ENCODE results near the gene ZNHIT6. TPM values are rescaled to one million over a fixed set of nuclear protein-coding genes. Genes with fewer than 3 reads are reported as not detected.

The ZNHIT6 gene
- polyA plus RNA-seq, 1 donor (not counting 4 experiments of a cell fraction or from before 2014, with no cell fraction given) = 20.9 TPM

GRCh38 chr1:85601901-85602300, 106.3 kb downstream of the ZNHIT6 start:
- FAIRE-seq (no peak), DNase-seq (ENCODE audit: low read depth, low spot score) (no peak)
- Histone ChIP-seq H3K9me3 (ENCODE audit: control insufficient read depth, low read depth, low read length) (no peaks in the 10 kb centered on the region), H3K27ac (ENCODE audit: control insufficient read depth, insufficient read depth, low read length) (no peak overlapping the region), H4K20me1 (ENCODE audit: control insufficient read depth, extremely low read depth, insufficient read depth, low read length) (no peaks in the 10 kb centered on the region), H3K4me3 (ENCODE audit: control insufficient read depth in 2 of 3, extremely low read depth in 1 of 3, insufficient read depth in 2 of 3, low read depth in 1 of 3, low read length in 3 of 3) (no peak overlapping the region), H3K36me3 (ENCODE audit: control insufficient read depth in 2 of 2, extremely low read depth in 1 of 2, insufficient read depth in 2 of 2, low read length in 2 of 2) (no peaks in the 10 kb centered on the region), H3K9me1 (ENCODE audit: control insufficient read depth, extremely low read depth, insufficient read depth, low read length) (no peaks in the 10 kb centered on the region), H3K79me2 (ENCODE audit: control insufficient read depth, insufficient read depth, low read length) (no peaks in the 10 kb centered on the region), H3K4me1 (ENCODE audit: control insufficient read depth, extremely low read depth, insufficient read depth, low read length) (peaks cover 8% of the 10 kb centered on the region), H2AFZ (ENCODE audit: control insufficient read depth, low read length) (no peak overlapping the region), H3K27me3 (ENCODE audit: control insufficient read depth, extremely low read depth, insufficient read depth, low read length) (no peaks in the 10 kb centered on the region), H3K9ac (ENCODE audit: control insufficient read depth, extremely low read depth, insufficient read depth, low read length) (no peak overlapping the region), H3K4me2 (ENCODE audit: control insufficient read depth, extremely low read depth, insufficient read depth, low read depth, low read length) (no peak overlapping the region)
- TF ChIP-seq EZH2 (IDR thresholded peaks at IDR 0.05; ENCODE audit: low read length) (no peak), CTCF (optimal IDR thresholded peaks at IDR 0.05 in 1 of 3, IDR thresholded peaks at IDR 0.05 in 1 of 3, conservative IDR thresholded peaks at IDR 0.05 in 1 of 3; ENCODE audit: extremely low read depth in 1 of 3, insufficient read depth in 2 of 3, low read length in 3 of 3) (no peak)
- dilution Hi-C loops (cut with MboI; ENCODE audit: extremely low pct_ligation_motif_present, low sequenced_read_pairs) = no loop called here

- H3K9me3 ChIP-seq (ENCODE audit: control insufficient read depth, low read depth, low read length) = no peaks in the 10 kb centered on the region
- H3K79me2 ChIP-seq (ENCODE audit: control insufficient read depth, insufficient read depth, low read length) = no peaks in the 10 kb centered on the region
- no peaks in the 10 kb centered on the region for H3K9me1 ChIP-seq (ENCODE audit: control insufficient read depth, extremely low read depth, insufficient read depth, low read length)
- no peaks in the 10 kb centered on the region for H4K20me1 ChIP-seq (ENCODE audit: control insufficient read depth, extremely low read depth, insufficient read depth, low read length)
- H3K4me2 ChIP-seq (ENCODE audit: control insufficient read depth, extremely low read depth, insufficient read depth, low read depth, low read length) = no peak overlapping the region
- no peaks in the 10 kb centered on the region for H3K27me3 ChIP-seq (ENCODE audit: control insufficient read depth, extremely low read depth, insufficient read depth, low read length)
- DNase-seq (ENCODE audit: low read depth, low spot score) (no peak), FAIRE-seq (no peak)
- no peak overlapping the region for H3K27ac ChIP-seq (ENCODE audit: control insufficient read depth, insufficient read depth, low read length)
- H2AFZ ChIP-seq (ENCODE audit: control insufficient read depth, low read length) = no peak overlapping the region
- no peak for TF ChIP-seq CTCF (optimal IDR thresholded peaks at IDR 0.05 in 1 of 3, IDR thresholded peaks at IDR 0.05 in 1 of 3, conservative IDR thresholded peaks at IDR 0.05 in 1 of 3; ENCODE audit: extremely low read depth in 1 of 3, insufficient read depth in 2 of 3, low read length in 3 of 3)
- H3K36me3 ChIP-seq (ENCODE audit: control insufficient read depth in 2 of 2, extremely low read depth in 1 of 2, insufficient read depth in 2 of 2, low read length in 2 of 2) = no peaks in the 10 kb centered on the region
- no peaks in the 10 kb centered on the region for H3K4me1 ChIP-seq (ENCODE audit: control insufficient read depth, extremely low read depth, insufficient read depth, low read length)
- no peak overlapping the region for H3K4me3 ChIP-seq (ENCODE audit: control insufficient read depth in 2 of 3, extremely low read depth in 1 of 3, insufficient read depth in 2 of 3, low read depth in 1 of 3, low read length in 3 of 3)
- H3K9ac ChIP-seq (ENCODE audit: control insufficient read depth, extremely low read depth, insufficient read depth, low read length) = no peak overlapping the region
- dilution Hi-C loops (cut with MboI; ENCODE audit: extremely low pct_ligation_motif_present, low sequenced_read_pairs) = no loop called here
Observed at GRCh38 chr1:85599681-85600080, 108.6 kb downstream of the ZNHIT6 start.

Other genes starting within 250 kb of the ZNHIT6 start
- 2.3 to 7.5 TPM (median 5.8 TPM) in 3 replicates for gene DDAH1, start 243.3 kb downstream of the ZNHIT6 start, polyA plus RNA-seq
- 77.2 to 238 TPM (median 95.2 TPM) in 3 replicates for gene CCN1, start 127.7 kb downstream of the ZNHIT6 start, polyA plus RNA-seq